Kidney (tissue), 14 donors: ENCODE data around the gene SLC4A8. TPM values are rescaled to one million over a fixed set of nuclear protein-coding genes. Genes with fewer than 3 reads are reported as not detected.

ENCODE experiments used
- DNase-seq, 5 donors: peaks; one replicate each; pipeline ENCODE4 v3.0.0-alpha.2; 2013 to 2020
- FAIRE-seq: peaks from 2 replicates; lab custom pipeline; 2012; peaks lifted over from hg19 to GRCh38; lab: Jason Lieb, UNC
- H3K27ac ChIP-seq, 2 donors: one replicate each; pipeline ENCODE4 v1.7.0; 2013; ENCODE audit warnings: low read depth in 2 of 2, low read length in 2 of 2, inconsistent platforms in 1 of 2
- H3K27me3 ChIP-seq: one replicate; pipeline ENCODE4 v1.7.1; 2013; ENCODE audit warnings: low read length, inconsistent platforms; ENCODE audit not compliant: control insufficient read depth, insufficient read depth
- H3K36me3 ChIP-seq, 3 donors: one replicate each; pipeline versions ENCODE4 v1.7.0 to v1.7.1; 2013; ENCODE audit warnings: low read length in 3 of 3, control low read depth in 1 of 3, inconsistent platforms in 1 of 3; ENCODE audit not compliant: insufficient read depth in 3 of 3, control insufficient read depth in 2 of 3
- H3K4me1 ChIP-seq, 3 donors: one replicate each; pipeline versions ENCODE4 v1.7.0 to v1.7.1; 2013; ENCODE audit warnings: low read length in 3 of 3, inconsistent platforms in 1 of 3, low read depth in 1 of 3; ENCODE audit not compliant: control insufficient read depth in 2 of 3, insufficient read depth in 2 of 3
- H3K4me3 ChIP-seq, 3 donors: one replicate each; pipeline versions ENCODE4 v1.7.0 to v1.8.1; 2013; ENCODE audit warnings: low read length in 3 of 3, control low read depth in 1 of 3, inconsistent platforms in 1 of 3
- H3K9ac ChIP-seq, 3 donors: one replicate each; pipeline versions ENCODE4 v1.7.0 to v1.7.1; 2013; ENCODE audit warnings: low read length in 3 of 3, control low read depth in 1 of 3, inconsistent platforms in 1 of 3
- H3K9me3 ChIP-seq, 3 donors: one replicate each; pipeline versions ENCODE4 v1.7.0 to v1.7.1; 2013; ENCODE audit warnings: low read length in 3 of 3, control low read depth in 1 of 3, inconsistent platforms in 1 of 3; ENCODE audit not compliant: control insufficient read depth in 2 of 3, insufficient read depth in 1 of 3
- CTCF ChIP-seq: IDR thresholded peaks from 3 replicates; pipeline ENCODE4 v1.5.1; 2012; ENCODE audit warnings: mild to moderate bottlenecking, moderate library complexity, borderline replicate concordance; ENCODE audit not compliant: insufficient read depth; ENCODE audit errors: extremely low read depth
- intact Hi-C: fragments of 100-400 bp; cut with DNase I; formaldehyde crosslinking; loops from one replicate; pipeline ENCODE4 v1.11.1; 2022
- polyA plus RNA-seq: library from polyadenylated mRNA; stranded (reverse); fragments of 350-450 nt; fragmentation: Illumina TruSeq; extraction: RNeasy Lipid Tissue Mini Kit (QIAGEN cat#74804); gene quantifications from one replicate; pipeline ENCODE4 v1.2.3, GENCODE V29; 2014; ENCODE audit warnings: low read depth, low replicate concordance; ENCODE audit not compliant: insufficient read depth
- total RNA-seq: library from RNA; stranded (reverse); fragmentation: NEBNext Ultra II Directional; extraction: Animal tissue kit (Norgen Biotek cat#: 25700); gene quantifications from one replicate; pipeline ENCODE4 v1.2.1, GENCODE V29; 2021
- donor health status: control.
- donor health status: control.
- donor health status: control.
- donor health status: control.
- donor health status: control.
- donor health status: DM: yes; HTN: yes; CAD: no.
- donor health status: Normal renal cell carcinoma (clear cell type).

SLC4A8 gene
- total and polyA plus RNA-seq, 2 donors from 2014 or later, result 2.4 to 3.4 TPM

GRCh38 chr12:51505360-51506105 is 80.9 kb downstream of the SLC4A8 start:
- TF ChIP-seq CTCF, result no peak
- Histone ChIP-seq H3K27ac (no peak overlapping the region), H3K9me3 (no peaks in the 10 kb centered on the region), H3K36me3 (no peaks in the 10 kb centered on the region), H3K27me3 (no peaks in the 10 kb centered on the region), H3K4me3 (no peak overlapping the region), H3K9ac (no peak overlapping the region), H3K4me1 (no peaks in the 10 kb centered on the region)
- DNase-seq (no peak), FAIRE-seq (no peak)
- intact Hi-C loops, result no loop called here

GRCh38 chr12:51507178-51507577 is 82.5 kb downstream of the SLC4A8 start:
- Histone ChIP-seq H3K4me3 (no peak overlapping the region), H3K9me3 (no peaks in the 10 kb centered on the region), H3K27me3 (no peaks in the 10 kb centered on the region), H3K9ac (no peak overlapping the region), H3K4me1 (no peaks in the 10 kb centered on the region), H3K36me3 (no peaks in the 10 kb centered on the region), H3K27ac (no peak overlapping the region)
- no peak for FAIRE-seq
- TF ChIP-seq CTCF, result no peak
- intact Hi-C loops, result no loop called here
- no peak for DNase-seq

GRCh38 chr12:51508285-51508684 is 83.7 kb downstream of the SLC4A8 start:
- Histone ChIP-seq H3K27me3 (no peaks in the 10 kb centered on the region), H3K9ac (no peak overlapping the region), H3K27ac (no peak overlapping the region), H3K4me3 (no peak overlapping the region), H3K36me3 (no peaks in the 10 kb centered on the region), H3K9me3 (no peaks in the 10 kb centered on the region), H3K4me1 (no peaks in the 10 kb centered on the region)
- no peak for FAIRE-seq
- DNase-seq, result no peak
- intact Hi-C loops, result no loop called here
- no peak for TF ChIP-seq CTCF
